RWPE1 (cell line): ENCODE measurements around the gene GLT1D1.

ENCODE experiments used
- CTCF ChIA-PET: fragments of 350-600 bp; sonication (Branson Sonifier 250); formaldehyde crosslinking; extraction: SDS; loops from one replicate; lab custom pipeline; 2021; lab: Yijun Ruan, JAX
- POLR2A ChIA-PET: fragments of 400-600 bp; formaldehyde crosslinking; extraction: SDS; loops from one replicate; lab custom pipeline; 2020; ENCODE audit warnings: antibody characterized with exemption; ENCODE audit not compliant: low non-redundant PET; lab: Yijun Ruan, JAX
- DNase-seq: peaks from one replicate; pipeline ENCODE4 v3.0.0; 2012; ENCODE audit warnings: low spot score
- H3K27ac ChIP-seq: fragments of 450-650 bp; 2 replicates; pipeline ENCODE4 v1.5.1; 2017
- TF ChIP-seq, protein P1 (sequence below): fragments of 450-650 bp; conservative IDR thresholded peaks from 2 replicates; pipeline ENCODE4 v1.5.1; 2017; ENCODE audit warnings: low read depth, mild to moderate bottlenecking

GLT1D1 gene

DNA sequence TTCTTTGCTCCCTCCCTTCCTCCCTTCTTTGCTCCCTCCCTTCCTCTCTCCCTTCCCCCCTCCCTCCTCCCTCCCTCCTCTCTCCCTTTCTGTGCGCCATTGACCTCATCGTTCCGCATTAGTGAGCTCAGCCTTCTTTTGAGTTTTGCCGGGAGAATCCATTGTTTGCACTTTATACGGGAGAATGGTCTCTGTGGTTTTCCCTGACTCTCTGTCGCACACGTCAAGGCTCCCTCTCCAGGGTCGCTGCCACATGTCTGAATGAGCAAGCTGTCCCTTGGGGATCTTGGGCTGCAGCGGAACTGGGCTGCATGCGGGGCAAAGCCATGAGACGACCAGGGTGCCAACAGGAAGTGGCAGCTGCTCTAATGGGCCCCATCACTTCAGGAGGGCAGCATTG lies 118.5 kb downstream of the GLT1D1 start:
- POLR2A ChIA-PET, result no interaction called here
- no peak overlapping the region for H3K27ac ChIP-seq
- DNase-seq, result no peak
- TF ChIP-seq, protein P1, sequence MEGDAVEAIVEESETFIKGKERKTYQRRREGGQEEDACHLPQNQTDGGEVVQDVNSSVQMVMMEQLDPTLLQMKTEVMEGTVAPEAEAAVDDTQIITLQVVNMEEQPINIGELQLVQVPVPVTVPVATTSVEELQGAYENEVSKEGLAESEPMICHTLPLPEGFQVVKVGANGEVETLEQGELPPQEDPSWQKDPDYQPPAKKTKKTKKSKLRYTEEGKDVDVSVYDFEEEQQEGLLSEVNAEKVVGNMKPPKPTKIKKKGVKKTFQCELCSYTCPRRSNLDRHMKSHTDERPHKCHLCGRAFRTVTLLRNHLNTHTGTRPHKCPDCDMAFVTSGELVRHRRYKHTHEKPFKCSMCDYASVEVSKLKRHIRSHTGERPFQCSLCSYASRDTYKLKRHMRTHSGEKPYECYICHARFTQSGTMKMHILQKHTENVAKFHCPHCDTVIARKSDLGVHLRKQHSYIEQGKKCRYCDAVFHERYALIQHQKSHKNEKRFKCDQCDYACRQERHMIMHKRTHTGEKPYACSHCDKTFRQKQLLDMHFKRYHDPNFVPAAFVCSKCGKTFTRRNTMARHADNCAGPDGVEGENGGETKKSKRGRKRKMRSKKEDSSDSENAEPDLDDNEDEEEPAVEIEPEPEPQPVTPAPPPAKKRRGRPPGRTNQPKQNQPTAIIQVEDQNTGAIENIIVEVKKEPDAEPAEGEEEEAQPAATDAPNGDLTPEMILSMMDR, result no peak
- CTCF ChIA-PET, result no interaction called here

DNA sequence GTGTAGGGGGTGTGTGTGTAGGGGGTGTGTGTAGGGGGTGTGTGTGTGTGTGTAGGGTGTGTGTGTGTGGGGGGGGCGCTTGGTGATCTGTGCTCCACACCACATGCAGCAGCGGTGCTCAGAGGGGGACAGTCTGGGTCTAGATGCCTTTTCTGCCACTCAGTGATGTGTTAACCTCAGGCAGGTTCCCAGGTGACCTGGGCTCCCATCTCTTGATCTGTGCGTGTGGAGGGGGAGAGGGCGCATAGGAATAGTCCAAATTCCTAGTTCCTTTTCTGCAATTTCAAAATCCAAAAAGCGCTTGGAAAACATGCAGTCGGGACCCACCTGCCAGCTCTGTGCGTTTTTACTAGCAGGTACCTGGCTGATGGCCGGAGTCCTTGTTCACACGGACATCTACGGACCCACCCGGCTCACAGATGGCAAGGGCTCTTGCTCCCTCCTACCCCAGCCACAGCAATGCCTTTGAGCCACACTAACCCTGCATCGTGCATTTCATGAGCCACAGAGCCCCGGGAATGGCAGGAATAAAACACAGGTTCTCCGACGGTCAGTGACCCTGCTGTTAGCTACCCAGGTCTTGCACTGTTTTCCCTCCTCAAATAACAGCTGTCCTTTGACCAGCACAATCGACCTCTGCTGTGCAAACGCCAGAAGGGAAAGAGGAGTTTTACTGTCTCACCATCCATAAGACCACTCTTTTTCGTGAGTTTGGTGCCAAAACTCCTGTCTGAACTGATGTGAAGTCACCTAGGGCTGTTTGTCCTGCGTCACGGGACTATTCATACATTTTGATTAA lies 120.8 kb downstream of the GLT1D1 start:
- DNase-seq, result no peak
- TF ChIP-seq, protein P1, result no peak
- ChIA-PET POLR2A (no interaction called here), CTCF (no interaction called here)
- H3K27ac ChIP-seq, result no peak overlapping the region

DNA sequence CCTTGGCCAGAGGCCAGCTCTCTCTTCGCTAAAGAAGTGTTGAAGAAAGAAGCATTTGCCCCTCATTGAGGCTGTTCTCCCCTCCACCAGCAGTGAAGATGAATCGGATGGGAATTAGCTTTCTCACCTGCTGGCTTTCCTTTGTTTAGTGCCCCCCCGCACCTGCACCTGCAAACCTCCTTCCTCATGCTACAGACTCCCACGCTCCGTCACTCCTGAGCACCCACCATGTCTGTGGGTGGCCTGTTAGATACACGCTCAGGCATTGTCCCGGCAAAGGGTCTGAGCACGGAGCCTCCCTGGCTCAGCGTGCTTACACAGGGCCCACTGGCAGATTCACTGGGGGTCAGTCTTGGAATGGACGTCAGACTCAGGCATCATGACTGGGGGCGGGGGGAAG lies 121.6 kb downstream of the GLT1D1 start:
- H3K27ac ChIP-seq, result no peak overlapping the region

DNA sequence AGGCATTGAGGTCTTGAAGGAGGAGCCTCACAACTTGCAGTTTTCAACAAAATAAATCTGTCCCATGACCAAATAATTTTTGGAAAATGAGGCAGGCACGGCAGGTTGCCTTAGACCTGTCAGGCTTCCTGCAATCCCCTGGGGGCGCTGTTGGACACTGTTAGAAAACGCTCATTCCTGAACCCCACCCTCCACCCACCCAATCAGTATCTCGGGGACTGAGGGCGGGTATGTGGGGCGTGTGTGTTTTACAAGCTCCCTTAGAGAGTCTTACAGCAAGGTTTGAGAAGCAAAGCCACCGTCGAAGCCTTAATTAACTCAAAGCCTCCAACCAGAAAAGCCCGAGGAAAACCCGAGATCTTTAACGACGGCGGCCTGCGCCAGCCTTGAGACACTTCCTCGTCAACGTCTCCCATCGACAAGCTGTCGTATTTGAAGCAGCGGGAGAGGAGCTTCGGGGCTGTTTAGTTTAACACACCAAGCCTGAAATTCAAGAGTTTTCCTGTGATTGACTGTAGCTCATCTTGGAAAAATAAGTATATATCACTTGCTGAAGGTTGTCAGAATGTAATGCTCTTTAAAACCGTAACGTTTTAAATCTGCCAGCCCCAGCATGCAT lies 123.0 kb downstream of the GLT1D1 start:
- TF ChIP-seq, protein P1, result no peak
- DNase-seq, result no peak
- CTCF ChIA-PET, result interaction anchor here (0.5 to 1.0 kb wide), 2 partner anchors 156 to 1058 kb away, joined by 3 read pairs; no protein-coding TSS in a partner anchor
- POLR2A ChIA-PET, result no interaction called here
- no peak overlapping the region for H3K27ac ChIP-seq

More for the DNA sequence above, 121.6 kb downstream of the GLT1D1 start:
- TF ChIP-seq, protein P1, result no peak
- ChIA-PET POLR2A (no interaction called here), CTCF (no interaction called here)
- no peak for DNase-seq

DNA sequence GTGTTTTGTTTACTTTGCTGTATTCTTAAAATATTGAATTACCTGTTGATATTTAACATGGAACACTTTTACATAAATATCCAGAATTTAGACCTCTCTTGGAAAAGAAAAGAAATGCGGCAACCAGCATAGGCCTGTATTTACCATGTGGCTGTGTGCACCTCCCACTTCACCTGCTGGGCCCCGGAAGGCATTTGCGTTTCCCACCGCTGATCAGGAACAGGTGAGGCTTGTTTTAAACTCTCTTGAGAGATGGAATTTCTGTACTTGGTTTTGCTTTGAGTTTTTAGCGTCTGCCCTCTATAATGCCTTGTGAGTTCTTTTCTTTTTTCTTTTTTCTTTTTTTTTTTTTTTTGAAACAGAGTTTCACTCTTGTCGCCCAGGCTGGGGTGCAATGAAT lies 124.2 kb downstream of the GLT1D1 start:
- POLR2A ChIA-PET, result no interaction called here

DNA sequence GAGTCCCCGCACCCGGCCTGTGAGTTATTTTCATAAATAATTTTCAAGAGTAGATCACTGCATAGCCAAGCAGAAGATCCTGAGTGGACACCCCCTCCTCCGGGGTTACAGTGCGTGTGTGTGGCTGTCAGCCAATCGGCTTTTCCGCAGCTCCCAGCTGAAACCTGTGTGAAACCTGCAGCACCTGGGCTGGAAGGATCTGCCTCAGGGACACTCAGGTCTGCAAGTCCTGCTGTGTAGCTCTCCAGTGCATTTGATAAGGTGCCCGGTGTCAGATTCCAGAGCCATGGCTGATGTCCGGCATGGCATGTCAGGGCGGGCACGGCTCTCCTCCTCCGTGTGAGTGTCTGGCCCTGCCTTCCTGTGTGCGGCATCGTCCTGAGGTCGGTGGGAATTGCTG lies 124.8 kb downstream of the GLT1D1 start:
- no peak for DNase-seq
- POLR2A ChIA-PET, result no interaction called here
- TF ChIP-seq, protein P1, result no peak
- H3K27ac ChIP-seq, result no peak overlapping the region
- CTCF ChIA-PET, result no interaction called here

More for the DNA sequence above, 124.2 kb downstream of the GLT1D1 start:
- TF ChIP-seq, protein P1, result no peak
- H3K27ac ChIP-seq, result no peak overlapping the region
- CTCF ChIA-PET, result no interaction called here
- no peak for DNase-seq
